ENCODE results near the gene SLC39A1.

GRCh38 chr1:153991151-153991630, 27.9 kb upstream of the SLC39A1 start:
- TF ChIP-seq CTCF (conservative IDR thresholded peaks at IDR 0.05; ENCODE audit: low read length) (no peak), EZH2phosphoT487 (IDR thresholded peaks at IDR 0.05; ENCODE audit: borderline replicate concordance, low read depth, low read length) (no peak)
